HEK293T (cell line): ENCODE results near the gene GTPBP1.

Source experiments
- CTCF ChIA-PET: fragments of 350-600 bp; formaldehyde crosslinking; extraction: SDS; loops from one replicate; lab custom pipeline; 2021; ENCODE audit warnings: antibody characterized with exemption, inconsistent platforms; lab: Yijun Ruan, JAX
- POLR2A ChIA-PET: fragments of 350-600 bp; formaldehyde crosslinking; extraction: SDS; loops from one replicate; lab custom pipeline; 2020; ENCODE audit warnings: antibody characterized with exemption, inconsistent platforms; lab: Yijun Ruan, JAX
- DNase-seq: peaks from one replicate; pipeline ENCODE4 v3.0.0; 2012; ENCODE audit warnings: mixed read lengths; ENCODE audit errors: extremely low spot score
- ARNT ChIP-seq: fragments of 450-650 bp; IDR thresholded peaks from 2 replicates; pipeline ENCODE4 v1.6.1; 2017; ENCODE audit warnings: mild to moderate bottlenecking
- BHLHE40 ChIP-seq: fragments of 450-650 bp; IDR thresholded peaks from 2 replicates; pipeline ENCODE4 v1.6.1; 2016; ENCODE audit warnings: mild to moderate bottlenecking, moderate library complexity, borderline replicate concordance
- CTBP1 ChIP-seq: fragments of 450-650 bp; IDR thresholded peaks from 2 replicates; pipeline ENCODE4 v1.6.1; 2016; ENCODE audit warnings: borderline replicate concordance
- ELF4 ChIP-seq: fragments of 450-650 bp; IDR thresholded peaks from 2 replicates; pipeline ENCODE4 v1.6.1; 2017; ENCODE audit warnings: antibody characterized with exemption
- FOXA1 ChIP-seq: fragments of 450-650 bp; IDR thresholded peaks from 2 replicates; pipeline ENCODE4 v1.6.1; 2016; ENCODE audit warnings: mild to moderate bottlenecking
- FOXK2 ChIP-seq: fragments of 450-650 bp; IDR thresholded peaks from 2 replicates; pipeline ENCODE4 v1.6.1; 2016; ENCODE audit warnings: mild to moderate bottlenecking
- FOXM1 ChIP-seq: fragments of 450-650 bp; IDR thresholded peaks from 2 replicates; pipeline ENCODE4 v1.6.1; 2017; ENCODE audit warnings: mild to moderate bottlenecking, borderline replicate concordance
- HDGF ChIP-seq: fragments of 450-650 bp; IDR thresholded peaks from 2 replicates; pipeline ENCODE4 v1.6.1; 2017; ENCODE audit warnings: antibody characterized with exemption, borderline replicate concordance
- L3MBTL2 ChIP-seq: fragments of 450-650 bp; conservative IDR thresholded peaks from 2 replicates; pipeline ENCODE4 v1.6.1; 2016; ENCODE audit warnings: mild to moderate bottlenecking
- LEF1 ChIP-seq: fragments of 450-650 bp; IDR thresholded peaks from 2 replicates; pipeline ENCODE4 v1.6.1; 2017; ENCODE audit warnings: mild to moderate bottlenecking, borderline replicate concordance
- NFRKB ChIP-seq: fragments of 450-650 bp; IDR thresholded peaks from 2 replicates; pipeline ENCODE4 v1.6.1; 2016; ENCODE audit warnings: mild to moderate bottlenecking, moderate library complexity
- PKNOX1 ChIP-seq: fragments of 450-650 bp; IDR thresholded peaks from 2 replicates; pipeline ENCODE4 v1.6.1; 2016
- SP1 ChIP-seq: fragments of 450-650 bp; IDR thresholded peaks from 2 replicates; pipeline ENCODE4 v1.6.1; 2017
- SUZ12 ChIP-seq: fragments of 450-650 bp; IDR thresholded peaks from 2 replicates; pipeline ENCODE4 v1.6.1; 2016; ENCODE audit warnings: mild to moderate bottlenecking
- TARDBP ChIP-seq: fragments of 450-650 bp; IDR thresholded peaks from 2 replicates; pipeline ENCODE4 v1.6.1; 2016
- ZNF384 ChIP-seq: fragments of 450-650 bp; IDR thresholded peaks from 2 replicates; pipeline ENCODE4 v1.6.1; 2016

GTPBP1 gene

GRCh38 chr22:38712486-38713207 lies 6.9 kb downstream of the GTPBP1 start:
- DNase-seq = no peak
- POLR2A ChIA-PET = interaction anchor here (2.1 kb wide), 1 partner anchor 31 kb away, joined by 8 read pairs; the partner anchor contains the start of gene TOMM22
- CTCF ChIA-PET = no interaction called here
- TF ChIP-seq ELF4 (no peak), TARDBP (no peak), FOXK2 (no peak), LEF1 (no peak), PKNOX1 (no peak), SUZ12 (no peak), L3MBTL2 (no peak), ZNF384 (no peak), FOXM1 (no peak), BHLHE40 (no peak), SP1 (no peak)

GRCh38 chr22:38713921-38714320 lies 8.2 kb downstream of the GTPBP1 start:
- DNase-seq = no peak
- ChIA-PET CTCF (no interaction called here), POLR2A (interaction anchor here (0.7 to 2.2 kb wide), 2 partner anchors 8 to 32 kb away, joined by 3 to 13 read pairs; partner anchors contain the start of genes GTPBP1 and TOMM22)
- no peak for TF ChIP-seq TARDBP
- TF ChIP-seq CTBP1 = no peak

GRCh38 chr22:38715176-38715764 lies 9.5 kb downstream of the GTPBP1 start:
- no peak for TF ChIP-seq SP1
- no peak for TF ChIP-seq HDGF
- no peak for TF ChIP-seq FOXA1
- no peak for TF ChIP-seq ELF4
- TF ChIP-seq CTBP1 = no peak
- no peak for TF ChIP-seq PKNOX1
- no peak for TF ChIP-seq TARDBP
- TF ChIP-seq ARNT = no peak
- no peak for TF ChIP-seq NFRKB
- no peak for TF ChIP-seq SUZ12
- TF ChIP-seq L3MBTL2 = no peak
- no peak for TF ChIP-seq LEF1
- no peak for TF ChIP-seq FOXK2
- POLR2A ChIA-PET = interaction anchor here (2.2 kb wide), 1 partner anchor 10 kb away, joined by 13 read pairs; the partner anchor contains the start of gene GTPBP1
- no peak for DNase-seq
- CTCF ChIA-PET = interaction anchor here (0.6 kb wide), 1 partner anchor 18 kb away, joined by 3 read pairs; no protein-coding TSS in a partner anchor

GRCh38 chr22:38715852-38716251 lies 10.1 kb downstream of the GTPBP1 start:
- CTCF ChIA-PET = interaction anchor here (0.6 kb wide), 1 partner anchor 17 kb away, joined by 3 read pairs; no protein-coding TSS in a partner anchor
- POLR2A ChIA-PET = interaction anchor here (1.3 to 2.2 kb wide), 2 partner anchors 10 to 18 kb away, joined by 4 to 13 read pairs; partner anchors contain the start of gene GTPBP1

GRCh38 chr22:38716271-38716670 lies 10.5 kb downstream of the GTPBP1 start:
- CTCF ChIA-PET = no interaction called here
- TF ChIP-seq SUZ12 = no peak
- POLR2A ChIA-PET = interaction anchor here (1.3 to 2.2 kb wide), 2 partner anchors 11 to 19 kb away, joined by 4 to 13 read pairs; partner anchors contain the start of gene GTPBP1
- no peak for DNase-seq

More at GRCh38 chr22:38715852-38716251, 10.1 kb downstream of the GTPBP1 start:
- no peak for TF ChIP-seq BHLHE40
- no peak for TF ChIP-seq FOXM1
- TF ChIP-seq SUZ12 = no peak
- no peak for TF ChIP-seq FOXA1
- no peak for TF ChIP-seq ELF4
- DNase-seq = no peak

- POLR2A ChIA-PET = interaction anchor here (0.9 to 1.3 kb wide), 3 partner anchors 10 to 35 kb away, joined by 3 to 4 read pairs (median 3); partner anchors contain the start of gene TOMM22
- CTCF ChIA-PET = interaction anchor here (0.6 kb wide), 1 partner anchor 194 kb away, joined by 3 read pairs; no protein-coding TSS in a partner anchor
- no peak for DNase-seq
- TF ChIP-seq BHLHE40 (no peak), ELF4 (no peak), FOXK2 (no peak), SP1 (no peak), HDGF (no peak), CTBP1 (no peak), PKNOX1 (no peak), SUZ12 (no peak)
These were observed 11.1 kb downstream of the GTPBP1 start for GRCh38 chr22:38716826-38717225.
